ENCODE results near the gene HIVEP1. TPM values are rescaled to one million over a fixed set of nuclear protein-coding genes. Genes with fewer than 3 reads are reported as not detected.

The HIVEP1 gene
- total RNA-seq, 1 donor from 2014 or later, result 45.4 TPM

GRCh38 chr6:12096342-12096741, 84.2 kb downstream of the HIVEP1 start:
- Histone ChIP-seq H3K27me3 (ENCODE audit: control insufficient read depth, insufficient read depth, low read length) (no peaks in the 10 kb centered on the region), H3K36me3 (ENCODE audit: control insufficient read depth, insufficient read depth, low read length) (no peaks in the 10 kb centered on the region), H3K4me3 (ENCODE audit: low read depth, low read length) (no peak overlapping the region)
- no peak for DNase-seq (ENCODE audit: low read depth)
- TF ChIP-seq CTCF (IDR thresholded peaks at IDR 0.05; ENCODE audit: insufficient read depth, low read length, poor library complexity, severe bottlenecking), result no peak

- no peaks in the 10 kb centered on the region for H3K36me3 ChIP-seq (ENCODE audit: control insufficient read depth, insufficient read depth, low read length)
- H3K4me3 ChIP-seq (ENCODE audit: low read depth, low read length), result no peak overlapping the region
- H3K27me3 ChIP-seq (ENCODE audit: control insufficient read depth, insufficient read depth, low read length), result no peaks in the 10 kb centered on the region
- no peak for TF ChIP-seq CTCF (IDR thresholded peaks at IDR 0.05; ENCODE audit: insufficient read depth, low read length, poor library complexity, severe bottlenecking)
- no peak for DNase-seq (ENCODE audit: low read depth)
These were observed 85.7 kb downstream of the HIVEP1 start for GRCh38 chr6:12097791-12098190.

- H3K4me3 ChIP-seq (ENCODE audit: low read depth, low read length), result no peak overlapping the region
- TF ChIP-seq CTCF (IDR thresholded peaks at IDR 0.05; ENCODE audit: insufficient read depth, low read length, poor library complexity, severe bottlenecking), result no peak
- no peaks in the 10 kb centered on the region for H3K27me3 ChIP-seq (ENCODE audit: control insufficient read depth, insufficient read depth, low read length)
- no peak for DNase-seq (ENCODE audit: low read depth)
- H3K36me3 ChIP-seq (ENCODE audit: control insufficient read depth, insufficient read depth, low read length), result no peaks in the 10 kb centered on the region
These were observed 87.7 kb downstream of the HIVEP1 start for GRCh38 chr6:12099623-12100338.

GRCh38 chr6:12101048-12101447, 88.9 kb downstream of the HIVEP1 start:
- Histone ChIP-seq H3K36me3 (ENCODE audit: control insufficient read depth, insufficient read depth, low read length) (no peaks in the 10 kb centered on the region), H3K4me3 (ENCODE audit: low read depth, low read length) (no peak overlapping the region), H3K27me3 (ENCODE audit: control insufficient read depth, insufficient read depth, low read length) (no peaks in the 10 kb centered on the region)
- DNase-seq (ENCODE audit: low read depth), result no peak
- no peak for TF ChIP-seq CTCF (IDR thresholded peaks at IDR 0.05; ENCODE audit: insufficient read depth, low read length, poor library complexity, severe bottlenecking)

- no peak for TF ChIP-seq CTCF (IDR thresholded peaks at IDR 0.05; ENCODE audit: insufficient read depth, low read length, poor library complexity, severe bottlenecking)
- Histone ChIP-seq H3K4me3 (ENCODE audit: low read depth, low read length) (no peak overlapping the region), H3K36me3 (ENCODE audit: control insufficient read depth, insufficient read depth, low read length) (no peaks in the 10 kb centered on the region), H3K27me3 (ENCODE audit: control insufficient read depth, insufficient read depth, low read length) (no peaks in the 10 kb centered on the region)
- DNase-seq (ENCODE audit: low read depth), result no peak
These were observed 89.7 kb downstream of the HIVEP1 start for GRCh38 chr6:12101653-12102312.
